ENCODE data around the gene CHURC1.

DNA sequence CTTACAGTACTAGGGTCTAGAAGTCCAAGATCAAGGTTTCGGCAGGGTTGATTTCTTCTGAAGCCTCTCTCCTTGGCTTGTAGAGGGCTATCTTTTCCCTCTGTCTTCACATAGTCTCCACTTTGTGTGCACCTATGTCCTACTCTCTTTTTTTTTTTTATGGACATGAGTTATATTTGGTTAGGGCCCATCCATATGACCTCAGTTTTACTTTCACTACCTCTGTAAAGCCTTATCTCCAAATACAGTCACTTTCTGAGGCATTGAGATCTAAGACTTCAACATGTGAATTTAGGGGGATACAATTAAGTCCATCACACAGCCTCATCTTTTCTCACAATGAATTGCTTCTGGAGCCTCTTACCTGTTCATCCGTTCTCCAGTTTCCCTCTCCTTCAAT lies 28.7 kb upstream of the CHURC1 start:
- TF ChIP-seq CTCF (IDR thresholded peaks at IDR 0.05) (no peak), EZH2 (IDR thresholded peaks at IDR 0.05; ENCODE audit: borderline replicate concordance, insufficient read depth, low read depth, low read length, poor library complexity, severe bottlenecking) (no peak)

Measured in B cell (primary cell).